GF-D8 (cell line): ENCODE results near the gene ACSF2.

Experiments used
- DNase-seq: peaks from one replicate; lab custom pipeline; 2025; lab: John Stamatoyannopoulos, UW

Gene ACSF2

GRCh38 chr17:50440172-50440837, 14.3 kb downstream of the ACSF2 start:
- no peak for DNase-seq

GRCh38 chr17:50440838-50441829, 15.1 kb downstream of the ACSF2 start:
- no peak for DNase-seq

GRCh38 chr17:50443505-50443974, 17.5 kb downstream of the ACSF2 start:
- DNase-seq: no peak

GRCh38 chr17:50444841-50445715, 19.1 kb downstream of the ACSF2 start:
- DNase-seq: no peak

- no peak for DNase-seq
Measured at GRCh38 chr17:50445730-50446325, 19.8 kb downstream of the ACSF2 start.

GRCh38 chr17:50447870-50448595, 22.0 kb downstream of the ACSF2 start:
- no peak for DNase-seq

- no peak for DNase-seq
Measured at GRCh38 chr17:50448643-50449042, 22.6 kb downstream of the ACSF2 start.

- no peak for DNase-seq
Measured at GRCh38 chr17:50451943-50452629, 26.1 kb downstream of the ACSF2 start.

GRCh38 chr17:50452630-50453300, 26.7 kb downstream of the ACSF2 start:
- peak; percentile 38 for DNase-seq

GRCh38 chr17:50453901-50454300, 27.9 kb downstream of the ACSF2 start:
- DNase-seq: no peak

- DNase-seq: no peak
Measured at GRCh38 chr17:50457621-50458020, 31.6 kb downstream of the ACSF2 start.

- no peak for DNase-seq
Measured at GRCh38 chr17:50458270-50458669, 32.3 kb downstream of the ACSF2 start.

- no peak for DNase-seq
Measured at GRCh38 chr17:50458701-50459676, 33.0 kb downstream of the ACSF2 start.

GRCh38 chr17:50459756-50460155, 33.7 kb downstream of the ACSF2 start:
- no peak for DNase-seq

GRCh38 chr17:50460831-50461526, 35.0 kb downstream of the ACSF2 start:
- DNase-seq: no peak

GRCh38 chr17:50461550-50462132, 35.6 kb downstream of the ACSF2 start:
- DNase-seq: no peak

- no peak for DNase-seq
Measured at GRCh38 chr17:50462446-50462845, 36.4 kb downstream of the ACSF2 start.

GRCh38 chr17:50464121-50464520, 38.1 kb downstream of the ACSF2 start:
- DNase-seq: no peak
